ENCODE results near the gene RAB6B.

RAB6B gene

DNA sequence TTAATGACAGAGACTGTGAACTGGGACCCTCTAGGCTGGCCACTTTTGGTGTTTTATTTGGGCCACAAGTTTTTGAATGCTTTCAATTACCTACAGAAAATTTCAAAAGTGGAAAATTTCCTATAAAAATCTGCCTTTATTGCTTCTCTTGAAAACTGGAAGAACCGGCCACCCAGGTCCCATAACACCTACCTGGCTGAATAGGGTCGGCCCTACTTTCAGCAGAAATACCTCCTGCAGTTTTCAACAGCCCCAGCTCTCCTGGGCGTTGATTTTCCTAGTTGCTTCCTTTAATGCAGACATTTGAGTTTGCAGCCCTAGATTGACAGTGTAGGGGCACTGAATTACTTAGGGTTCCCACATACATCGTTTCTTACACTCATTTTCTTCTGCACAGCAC is 90.8 kb downstream of the RAB6B start:
- TF ChIP-seq, protein P1, sequence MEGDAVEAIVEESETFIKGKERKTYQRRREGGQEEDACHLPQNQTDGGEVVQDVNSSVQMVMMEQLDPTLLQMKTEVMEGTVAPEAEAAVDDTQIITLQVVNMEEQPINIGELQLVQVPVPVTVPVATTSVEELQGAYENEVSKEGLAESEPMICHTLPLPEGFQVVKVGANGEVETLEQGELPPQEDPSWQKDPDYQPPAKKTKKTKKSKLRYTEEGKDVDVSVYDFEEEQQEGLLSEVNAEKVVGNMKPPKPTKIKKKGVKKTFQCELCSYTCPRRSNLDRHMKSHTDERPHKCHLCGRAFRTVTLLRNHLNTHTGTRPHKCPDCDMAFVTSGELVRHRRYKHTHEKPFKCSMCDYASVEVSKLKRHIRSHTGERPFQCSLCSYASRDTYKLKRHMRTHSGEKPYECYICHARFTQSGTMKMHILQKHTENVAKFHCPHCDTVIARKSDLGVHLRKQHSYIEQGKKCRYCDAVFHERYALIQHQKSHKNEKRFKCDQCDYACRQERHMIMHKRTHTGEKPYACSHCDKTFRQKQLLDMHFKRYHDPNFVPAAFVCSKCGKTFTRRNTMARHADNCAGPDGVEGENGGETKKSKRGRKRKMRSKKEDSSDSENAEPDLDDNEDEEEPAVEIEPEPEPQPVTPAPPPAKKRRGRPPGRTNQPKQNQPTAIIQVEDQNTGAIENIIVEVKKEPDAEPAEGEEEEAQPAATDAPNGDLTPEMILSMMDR (IDR thresholded peaks at IDR 0.05; ENCODE audit: insufficient read depth, low read depth, low read length, missing control alignments), result no peak
- H3K4me3 ChIP-seq (ENCODE audit: low read length), result peak overlapping the region; percentile 89
- peak; percentile 14 for DNase-seq (ENCODE audit: low read depth)

DNA sequence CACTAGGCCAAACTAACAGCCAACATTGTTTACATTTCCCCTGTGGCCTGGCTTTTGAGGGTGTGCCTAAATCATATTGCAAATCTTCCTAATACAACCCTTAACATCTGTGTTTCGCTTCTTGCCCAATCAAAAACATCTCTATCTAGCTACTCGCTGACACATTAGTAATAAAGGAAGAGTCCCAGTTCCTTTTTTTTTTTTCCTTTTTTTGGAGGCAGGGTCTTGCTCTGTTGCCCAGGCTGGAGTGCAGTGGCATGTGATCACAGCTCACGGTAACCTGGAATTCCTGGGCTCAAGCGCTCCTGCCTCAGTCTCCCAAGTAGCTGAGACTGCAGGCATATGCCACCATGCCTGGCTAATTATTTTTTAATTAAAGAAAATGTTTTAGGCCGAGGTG is 92.2 kb downstream of the RAB6B start:
- H3K4me3 ChIP-seq (ENCODE audit: low read length), result no peak overlapping the region
- no peak for DNase-seq (ENCODE audit: low read depth)
- TF ChIP-seq, protein P1 (IDR thresholded peaks at IDR 0.05; ENCODE audit: insufficient read depth, low read depth, low read length, missing control alignments), result no peak

DNA sequence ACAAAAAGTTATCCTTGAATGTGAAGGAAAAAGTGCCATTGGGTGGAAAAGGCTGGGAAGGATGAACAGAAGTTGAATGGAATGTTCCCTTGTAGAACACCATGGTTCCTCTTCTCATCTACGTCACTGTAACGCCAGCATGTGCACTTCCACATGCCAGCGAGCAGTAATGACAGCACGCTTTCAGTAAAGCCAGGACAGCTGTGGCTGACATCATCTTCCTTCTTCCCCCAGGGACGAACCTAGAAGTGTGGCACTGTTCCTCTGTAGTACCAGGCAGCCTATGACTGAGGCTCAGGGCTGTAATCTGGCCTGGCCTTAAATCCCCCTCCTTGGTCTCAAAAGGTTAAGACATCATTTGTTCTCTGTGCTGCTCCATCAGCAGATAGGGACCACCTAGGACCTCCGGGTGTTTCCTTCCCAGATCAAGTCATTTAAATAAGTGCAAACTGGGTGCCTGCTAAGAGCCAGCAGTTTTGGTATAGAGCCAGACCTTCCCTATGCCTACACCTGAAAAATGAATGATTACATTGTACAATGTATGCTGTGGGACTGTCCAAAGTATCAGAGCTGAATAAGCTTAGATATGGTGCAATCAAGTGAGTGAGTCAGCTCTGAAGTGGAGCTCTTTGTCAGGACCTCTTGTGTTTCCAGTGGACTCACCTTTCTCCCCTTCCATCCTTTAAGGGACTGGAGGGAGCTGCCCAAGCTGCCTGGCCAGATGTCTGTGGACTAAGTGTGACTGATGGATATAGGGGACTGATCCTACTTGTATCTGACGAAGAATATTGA is 95.7 kb downstream of the RAB6B start:
- TF ChIP-seq, protein P1 (IDR thresholded peaks at IDR 0.05; ENCODE audit: insufficient read depth, low read depth, low read length, missing control alignments), result no peak
- no peak overlapping the region for H3K4me3 ChIP-seq (ENCODE audit: low read length)
- peak; percentile 88 for DNase-seq (ENCODE audit: low read depth)

DNA sequence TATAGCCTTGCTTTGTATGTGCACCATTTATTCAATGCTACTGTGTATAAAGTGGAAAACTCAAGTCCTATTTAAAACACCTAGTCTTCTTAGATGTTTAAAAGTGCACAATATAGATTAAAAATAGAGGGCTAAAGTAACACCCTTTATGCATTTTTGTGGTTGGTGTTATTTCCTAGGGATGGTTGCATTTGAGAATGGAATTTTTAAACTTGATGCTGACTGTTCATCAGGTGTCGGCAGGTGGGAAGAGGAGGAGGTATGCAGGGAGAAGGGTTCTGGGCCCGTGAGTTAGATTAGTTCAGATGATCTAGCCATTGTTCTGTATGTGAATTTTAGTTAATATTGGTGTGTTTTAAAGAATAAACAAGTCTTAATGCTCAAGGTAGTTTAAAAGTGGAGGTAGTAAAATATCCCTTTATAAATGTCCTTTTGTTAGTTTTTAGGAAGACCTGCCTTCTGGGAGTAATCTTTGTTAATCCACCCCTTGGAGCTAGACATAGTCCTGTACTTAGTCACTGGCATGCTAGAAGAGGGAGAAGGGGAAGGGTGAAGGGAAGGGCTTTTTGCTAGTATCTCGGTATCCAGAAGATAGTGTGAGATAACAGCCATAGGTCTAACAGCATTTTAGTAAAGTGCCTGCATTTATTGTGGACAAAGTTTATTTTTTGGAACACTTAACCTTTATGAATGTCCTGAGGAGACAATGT is 98.1 kb downstream of the RAB6B start:
- H3K4me3 ChIP-seq (ENCODE audit: low read length), result no peak overlapping the region
- TF ChIP-seq, protein P1 (IDR thresholded peaks at IDR 0.05; ENCODE audit: insufficient read depth, low read depth, low read length, missing control alignments), result no peak
- DNase-seq (ENCODE audit: low read depth), result peak; percentile 14

DNA sequence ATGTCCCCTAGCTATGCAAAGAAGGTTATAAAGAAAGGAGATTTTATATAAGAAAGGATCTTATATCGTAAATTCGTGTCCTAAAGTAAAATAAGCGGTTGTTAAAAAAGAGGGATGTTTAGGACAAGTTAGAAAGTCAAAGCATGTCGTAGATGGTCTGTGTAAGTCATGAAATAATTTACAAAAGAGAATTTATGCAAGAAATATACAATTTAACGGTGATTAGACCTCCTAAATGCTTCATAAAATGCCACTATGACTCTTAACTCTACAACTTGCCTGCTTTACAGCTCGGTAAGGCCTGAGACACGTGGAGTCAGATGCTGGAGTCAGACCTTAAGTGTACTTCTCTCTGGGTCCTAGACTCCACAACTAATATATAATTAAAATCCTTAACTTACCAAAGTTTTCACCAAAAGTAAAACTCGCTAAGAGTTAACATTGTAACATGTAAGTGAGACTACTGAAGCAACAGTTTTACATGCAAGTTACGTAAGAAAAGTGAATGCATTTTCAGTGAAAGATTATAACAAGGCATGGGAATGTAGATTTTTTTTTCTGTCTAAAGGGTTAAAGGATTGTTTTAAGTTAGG is 103.4 kb downstream of the RAB6B start:
- no peak for DNase-seq (ENCODE audit: low read depth)
- TF ChIP-seq, protein P1 (IDR thresholded peaks at IDR 0.05; ENCODE audit: insufficient read depth, low read depth, low read length, missing control alignments), result no peak
- H3K4me3 ChIP-seq (ENCODE audit: low read length), result no peak overlapping the region

DNA sequence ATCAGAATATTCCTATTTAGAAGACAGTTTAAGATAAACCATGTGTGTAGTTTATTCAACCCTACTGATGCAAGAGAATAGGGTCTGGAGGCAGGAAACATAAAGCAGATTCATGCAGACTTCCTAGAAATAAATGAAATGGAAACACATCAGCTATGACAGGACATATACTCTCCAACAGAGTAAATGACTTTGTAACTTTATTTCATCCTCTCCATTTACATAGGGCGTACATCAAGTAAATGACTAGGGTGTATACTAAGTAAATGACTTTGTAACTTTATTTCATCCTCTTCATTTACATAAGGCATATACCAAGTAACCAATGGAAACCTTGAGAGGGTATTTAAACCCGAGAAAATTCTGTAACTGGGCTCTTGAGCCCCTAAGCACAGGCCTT is 107.7 kb downstream of the RAB6B start:
- TF ChIP-seq, protein P1 (IDR thresholded peaks at IDR 0.05; ENCODE audit: insufficient read depth, low read depth, low read length, missing control alignments), result no peak
- no peak for DNase-seq (ENCODE audit: low read depth)
- H3K4me3 ChIP-seq (ENCODE audit: low read length), result no peak overlapping the region
